IgD-negative memory B cell (primary cell): ENCODE data around the gene WNT6. TPM values are rescaled to one million over a fixed set of nuclear protein-coding genes. Genes with fewer than 3 reads are reported as not detected.

ENCODE experiments used
- H3K27ac Mint-ChIP-seq, 3 donors: one replicate each; pipeline ENCODE4 v1.8.0; 2020 to 2022; ENCODE audit warnings: mild to moderate bottlenecking in 3 of 3, mixed read lengths in 3 of 3, moderate library complexity in 1 of 3
- H3K27me3 Mint-ChIP-seq: one replicate; pipeline ENCODE4 v1.8.0; 2021; ENCODE audit warnings: mixed read lengths
- H3K36me3 Mint-ChIP-seq: one replicate; pipeline ENCODE4 v1.8.0; 2020; ENCODE audit warnings: mild to moderate bottlenecking, mixed read lengths
- H3K4me1 Mint-ChIP-seq, 3 donors: one replicate each; pipeline ENCODE4 v1.8.0; 2020 to 2022; ENCODE audit warnings: mixed read lengths in 3 of 3, mild to moderate bottlenecking in 1 of 3
- H3K4me3 Mint-ChIP-seq, 4 donors: one replicate each; pipeline ENCODE4 v1.8.0; 2020 to 2022; ENCODE audit warnings: mild to moderate bottlenecking in 4 of 4, mixed read lengths in 4 of 4, moderate library complexity in 3 of 4
- H3K9me3 Mint-ChIP-seq, 3 donors: one replicate each; pipeline ENCODE4 v1.8.0; 2020 to 2021; ENCODE audit warnings: mixed read lengths in 3 of 3, mild to moderate bottlenecking in 1 of 3
- polyA plus RNA-seq: library from polyadenylated mRNA; unstranded; fragments of 300-500 nt; fragmentation: Illumina TruSeq; gene quantifications from one replicate; pipeline ENCODE4 v1.2.3, GENCODE V29; 2021

The WNT6 gene
- polyA plus RNA-seq, 1 donor from 2014 or later, result 0.86 TPM

DNA sequence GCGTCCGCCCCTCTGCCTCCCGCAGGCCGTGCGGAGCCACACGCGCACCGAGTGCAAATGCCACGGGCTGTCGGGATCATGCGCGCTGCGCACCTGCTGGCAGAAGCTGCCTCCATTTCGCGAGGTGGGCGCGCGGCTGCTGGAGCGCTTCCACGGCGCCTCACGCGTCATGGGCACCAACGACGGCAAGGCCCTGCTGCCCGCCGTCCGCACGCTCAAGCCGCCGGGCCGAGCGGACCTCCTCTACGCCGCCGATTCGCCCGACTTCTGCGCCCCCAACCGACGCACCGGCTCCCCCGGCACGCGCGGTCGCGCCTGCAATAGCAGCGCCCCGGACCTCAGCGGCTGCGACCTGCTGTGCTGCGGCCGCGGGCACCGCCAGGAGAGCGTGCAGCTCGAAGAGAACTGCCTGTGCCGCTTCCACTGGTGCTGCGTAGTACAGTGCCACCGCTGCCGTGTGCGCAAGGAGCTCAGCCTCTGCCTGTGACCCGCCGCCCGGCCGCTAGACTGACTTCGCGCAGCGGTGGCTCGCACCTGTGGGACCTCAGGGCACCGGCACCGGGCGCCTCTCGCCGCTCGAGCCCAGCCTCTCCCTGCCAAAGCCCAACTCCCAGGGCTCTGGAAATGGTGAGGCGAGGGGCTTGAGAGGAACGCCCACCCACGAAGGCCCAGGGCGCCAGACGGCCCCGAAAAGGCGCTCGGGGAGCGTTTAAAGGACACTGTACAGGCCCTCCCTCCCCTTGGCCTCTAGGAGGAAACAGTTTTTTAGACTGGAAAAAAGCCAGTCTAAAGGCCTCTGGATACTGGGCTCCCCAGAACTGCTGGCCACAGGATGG is 14.0 kb downstream of the WNT6 start:
- Mint-ChIP-seq H3K9me3 (no peaks in the 10 kb centered on the region), H3K4me3 (peak overlapping the region; percentile 51 to 85 (median 62)), H3K27me3 (peaks cover 19% of the 10 kb centered on the region), H3K27ac (peak overlapping the region in 1 of 3 donors; percentile 93), H3K36me3 (no peaks in the 10 kb centered on the region), H3K4me1 (peaks cover 19 to 27% (median 20%) of the 10 kb centered on the region in 3 donors)

DNA sequence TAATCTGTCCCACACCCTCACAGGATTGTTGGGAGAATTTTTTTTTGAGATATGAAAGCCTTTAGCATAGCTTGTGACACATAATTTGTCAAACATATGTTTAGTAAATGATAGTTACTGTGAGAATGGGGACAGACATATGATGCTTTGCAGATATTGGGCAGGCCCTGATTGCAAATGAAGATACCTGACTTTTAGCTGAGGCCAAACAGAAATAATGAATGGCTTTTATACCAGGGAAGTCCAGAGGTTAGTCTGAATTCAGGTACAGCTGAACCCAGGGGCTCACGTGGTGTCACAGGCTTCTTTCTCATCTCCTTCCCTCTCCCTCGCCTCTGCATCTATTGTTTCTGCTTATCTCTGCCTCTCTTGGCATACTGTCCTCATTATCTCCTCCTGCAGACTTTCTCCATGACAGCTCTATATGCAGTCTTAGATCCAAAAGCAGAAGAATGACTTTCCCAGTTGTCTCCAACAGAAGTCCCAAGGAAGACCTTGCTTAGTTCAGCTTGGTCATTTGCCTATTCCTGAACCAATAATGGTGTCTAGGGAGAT is 16.2 kb downstream of the WNT6 start:
- H3K9me3 Mint-ChIP-seq, result no peaks in the 10 kb centered on the region
- no peak overlapping the region for H3K4me3 Mint-ChIP-seq
- peaks cover 26 to 28% (median 27%) of the 10 kb centered on the region in 3 donors for H3K4me1 Mint-ChIP-seq

DNA sequence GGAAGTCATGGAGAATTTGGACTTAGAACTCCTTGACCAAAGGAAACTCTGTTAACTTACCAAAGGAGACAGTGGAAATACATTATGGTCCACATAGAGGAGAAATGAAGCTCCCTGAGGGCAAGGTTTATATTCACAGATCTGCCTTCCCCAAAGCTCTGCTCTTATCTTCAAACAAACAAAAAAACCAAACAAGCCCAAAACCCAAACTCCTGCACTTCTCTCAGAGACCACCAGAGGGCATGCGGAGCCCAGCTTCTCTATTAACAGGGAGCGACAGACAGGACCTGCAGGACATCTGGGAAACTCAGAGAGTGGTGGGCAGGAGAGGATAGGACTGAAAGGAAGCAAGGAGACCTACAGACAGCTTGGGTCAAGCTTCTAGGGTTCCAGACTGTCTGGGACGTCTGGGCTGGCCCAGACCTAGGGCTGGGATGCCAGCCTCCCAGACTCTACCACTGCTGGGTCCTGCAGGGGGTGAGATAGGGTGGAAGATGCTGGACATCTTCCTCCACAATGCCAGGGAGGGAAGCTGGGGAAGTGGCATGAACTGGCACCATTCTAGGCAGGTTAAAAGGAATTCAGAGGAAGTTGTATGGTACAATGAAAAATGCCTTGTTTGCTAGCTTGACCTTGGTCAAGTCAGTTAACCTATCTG is 17.1 kb downstream of the WNT6 start:
- Mint-ChIP-seq H3K9me3 (no peaks in the 10 kb centered on the region), H3K27ac (peak overlapping the region; percentile 27 to 66 (median 45)), H3K4me3 (peak overlapping the region in 2 of 4 donors; percentile 38 to 53), H3K36me3 (no peaks in the 10 kb centered on the region), H3K4me1 (peaks cover 30 to 31% (median 30%) of the 10 kb centered on the region in 3 donors), H3K27me3 (peaks cover 17% of the 10 kb centered on the region)

More for the DNA sequence above, 16.2 kb downstream of the WNT6 start:
- H3K27me3 Mint-ChIP-seq, result peaks cover 21% of the 10 kb centered on the region
- no peaks in the 10 kb centered on the region for H3K36me3 Mint-ChIP-seq
- H3K27ac Mint-ChIP-seq, result peak overlapping the region in 1 of 3 donors; percentile 64

DNA sequence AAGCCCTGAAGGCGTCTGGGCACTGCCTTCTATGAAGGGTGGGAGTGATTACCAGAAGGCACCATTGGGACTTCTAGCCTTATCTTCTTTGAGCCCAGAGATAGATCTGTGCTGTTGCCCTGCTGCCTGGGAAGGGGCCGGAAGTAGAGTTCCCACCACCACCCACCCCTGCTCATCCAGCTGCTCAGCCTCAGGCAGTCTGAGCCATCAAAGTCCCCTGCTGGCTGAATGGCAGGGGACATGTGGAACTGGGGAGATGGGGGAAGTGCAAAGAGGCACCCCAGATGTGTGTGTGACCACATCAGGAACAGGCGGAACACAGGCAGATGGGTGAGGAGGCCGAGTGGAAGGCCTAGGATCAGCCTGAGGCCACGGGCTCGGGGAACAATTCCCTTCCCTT is 17.7 kb downstream of the WNT6 start:
- no peak overlapping the region for H3K4me3 Mint-ChIP-seq

DNA sequence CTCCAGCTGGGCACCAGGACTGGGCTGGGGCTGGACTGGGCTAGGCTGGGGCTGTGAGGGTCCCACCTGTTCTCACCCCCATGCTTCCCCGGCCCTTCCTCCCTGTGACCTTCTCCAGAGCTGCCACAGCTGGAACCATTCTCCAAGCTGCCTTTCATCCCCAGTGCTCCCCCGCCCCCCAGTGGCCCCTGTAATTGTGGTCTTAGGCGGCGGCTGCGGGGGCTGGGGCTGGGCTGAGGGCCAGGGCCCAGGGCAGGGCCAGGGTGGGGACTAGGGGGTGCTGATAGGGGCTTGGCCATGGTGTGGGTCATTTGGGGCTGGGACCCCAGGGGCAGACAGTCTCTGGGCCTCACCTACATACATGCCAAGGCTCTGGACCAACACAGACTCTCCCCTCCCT is 18.3 kb downstream of the WNT6 start:
- no peaks in the 10 kb centered on the region for H3K36me3 Mint-ChIP-seq
- H3K27me3 Mint-ChIP-seq, result peaks cover 8% of the 10 kb centered on the region
- H3K4me3 Mint-ChIP-seq, result no peak overlapping the region
- peaks cover 26 to 39% (median 33%) of the 10 kb centered on the region in 3 donors for H3K4me1 Mint-ChIP-seq
- peak overlapping the region in 1 of 3 donors; percentile 39 for H3K27ac Mint-ChIP-seq
- no peaks in the 10 kb centered on the region for H3K9me3 Mint-ChIP-seq

More for the DNA sequence above, 17.7 kb downstream of the WNT6 start:
- no peaks in the 10 kb centered on the region for H3K36me3 Mint-ChIP-seq
- no peaks in the 10 kb centered on the region for H3K9me3 Mint-ChIP-seq
- peaks cover 27 to 33% (median 29%) of the 10 kb centered on the region in 3 donors for H3K4me1 Mint-ChIP-seq
- H3K27ac Mint-ChIP-seq, result peak overlapping the region in 1 of 3 donors; percentile 66
- peaks cover 11% of the 10 kb centered on the region for H3K27me3 Mint-ChIP-seq

DNA sequence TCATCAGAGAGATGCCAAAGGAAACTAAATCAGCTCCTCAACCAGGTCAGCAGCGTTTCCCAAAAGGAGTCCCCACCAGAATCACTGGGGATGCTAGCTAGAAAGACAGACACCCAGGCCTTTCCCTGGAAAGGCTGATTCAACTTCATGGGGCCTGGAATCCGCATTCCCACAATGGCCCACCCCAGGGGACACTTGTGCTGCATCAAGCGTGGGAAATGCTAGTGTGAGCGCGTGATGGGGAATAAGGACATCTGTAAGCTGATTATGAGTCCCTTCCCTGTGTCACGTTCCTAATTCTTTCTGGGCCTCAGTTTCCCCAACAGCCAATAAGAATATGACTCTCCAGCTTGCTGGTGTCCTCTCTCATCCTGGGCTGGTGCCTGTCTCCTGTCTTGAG is 18.9 kb downstream of the WNT6 start:
- Mint-ChIP-seq H3K27me3 (peaks cover 8% of the 10 kb centered on the region), H3K4me1 (peaks cover 26 to 39% (median 32%) of the 10 kb centered on the region in 3 donors), H3K9me3 (no peaks in the 10 kb centered on the region), H3K36me3 (no peaks in the 10 kb centered on the region), H3K4me3 (no peak overlapping the region), H3K27ac (peak overlapping the region in 1 of 3 donors; percentile 39)

DNA sequence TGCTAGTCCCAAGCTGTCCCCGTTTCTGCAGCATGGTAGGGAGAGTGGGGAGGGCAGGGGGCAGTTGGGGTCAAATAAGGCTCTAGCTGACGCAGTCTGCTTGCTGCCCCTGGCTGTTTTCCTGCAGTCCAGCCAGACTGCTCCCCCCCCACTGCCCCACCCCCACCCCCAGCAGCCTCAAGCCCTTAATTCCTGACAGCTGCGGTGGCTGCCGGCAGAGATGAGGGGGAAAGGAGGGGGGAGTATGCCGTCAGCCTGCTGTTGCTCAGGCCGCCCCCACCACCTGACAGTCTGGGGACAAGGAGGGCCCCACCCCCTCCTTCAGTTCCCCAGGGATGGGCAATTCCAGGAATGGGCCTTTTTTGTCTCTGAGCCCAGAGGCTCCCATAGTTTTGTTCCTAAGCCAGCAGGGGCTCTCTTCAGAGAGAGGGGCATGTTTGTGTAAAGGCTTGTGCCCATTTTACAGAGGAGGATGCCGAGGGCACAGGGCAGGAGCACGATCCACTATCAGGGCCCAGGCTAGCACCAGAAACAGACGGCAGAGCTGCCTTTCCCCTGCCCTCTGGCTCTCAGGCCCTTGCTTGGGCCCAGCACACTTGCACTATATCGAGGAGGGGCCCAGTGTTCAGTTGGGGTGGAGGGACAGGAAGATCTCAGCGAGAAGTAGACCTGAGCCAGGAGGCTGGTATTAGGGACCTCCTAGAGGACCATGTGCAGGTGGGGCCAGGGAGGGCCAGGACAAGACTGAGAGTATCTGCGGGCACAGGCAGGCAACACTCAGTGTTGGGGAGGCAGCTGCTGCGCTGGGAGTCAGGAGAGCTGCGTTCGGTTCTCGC is 19.5 kb downstream of the WNT6 start:
- Mint-ChIP-seq H3K27ac (peak overlapping the region; percentile 91 to 98 (median 97)), H3K36me3 (no peaks in the 10 kb centered on the region), H3K4me1 (peaks cover 25 to 39% (median 34%) of the 10 kb centered on the region in 3 donors), H3K9me3 (no peaks in the 10 kb centered on the region), H3K4me3 (peak overlapping the region; percentile 81 to 93 (median 90)), H3K27me3 (peaks cover 8% of the 10 kb centered on the region)

DNA sequence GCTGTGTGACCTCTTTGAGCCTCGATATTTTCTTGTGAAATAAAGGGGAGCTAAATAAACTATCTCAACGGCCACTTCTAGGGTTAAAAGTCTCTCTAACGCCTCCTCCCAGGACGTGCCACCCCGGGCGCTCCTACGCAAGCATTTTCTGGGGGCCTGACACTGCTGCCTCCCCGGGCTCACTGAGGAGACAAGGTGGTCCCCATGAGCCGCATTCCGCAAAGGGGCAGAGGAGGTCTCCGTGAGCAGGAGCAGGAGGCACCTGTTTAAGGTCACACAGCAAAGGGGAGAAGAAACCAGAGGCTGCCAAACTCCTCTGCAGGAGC is 20.1 kb downstream of the WNT6 start:
- Mint-ChIP-seq H3K4me3 (peak overlapping the region; percentile 81 to 93 (median 90)), H3K27ac (peak overlapping the region; percentile 91 to 98 (median 97)), H3K27me3 (peaks cover 8% of the 10 kb centered on the region), H3K9me3 (no peaks in the 10 kb centered on the region), H3K4me1 (peaks cover 22 to 44% (median 37%) of the 10 kb centered on the region in 3 donors), H3K36me3 (no peaks in the 10 kb centered on the region)

DNA sequence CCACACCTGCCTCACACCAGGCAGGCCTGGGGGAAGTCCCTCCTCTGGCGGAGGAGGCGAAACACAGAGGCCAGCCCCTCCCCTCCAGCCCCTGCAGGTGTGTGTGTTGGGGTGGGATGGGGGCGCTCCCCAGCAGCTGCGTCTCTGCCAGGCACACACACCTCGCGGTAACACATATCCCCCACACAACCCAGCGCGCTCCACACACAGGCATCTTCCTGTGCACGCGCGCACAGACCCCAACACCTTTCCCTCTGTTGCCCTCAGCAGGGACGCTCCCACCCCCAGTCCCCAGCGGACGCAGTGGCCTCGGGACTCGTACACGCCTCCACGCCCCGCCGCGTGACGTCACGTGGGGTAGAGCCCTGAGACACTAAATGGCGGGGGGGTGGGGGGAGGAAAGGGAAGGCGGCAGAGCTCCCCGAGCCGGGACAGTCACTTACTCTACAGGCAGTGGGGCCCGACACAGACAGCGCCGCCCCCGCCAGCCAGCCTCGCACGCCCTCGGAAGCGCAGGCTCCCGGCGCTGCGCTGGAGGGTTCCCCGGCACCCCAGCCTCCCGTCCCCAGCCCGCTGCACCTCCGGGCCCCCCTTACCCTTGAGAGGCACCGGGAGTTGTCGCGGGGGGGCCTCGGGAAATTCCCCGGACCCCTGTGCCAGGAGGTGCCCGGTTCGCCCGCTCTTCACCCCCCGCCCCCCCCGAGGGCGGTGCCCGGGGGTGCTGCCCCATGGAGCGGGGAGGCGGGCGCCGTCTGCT is 20.7 kb downstream of the WNT6 start, which contains the start of gene WNT10A:
Gene WNT10A (plus strand): TSS at position 751 of the 757 bp plus-strand sequence. CDS start 144 bp downstream, outside the sequence.
- H3K4me3 Mint-ChIP-seq, result peak within 1 kb of the TSS; percentile 81 to 97 (median 90)
- peak within 1 kb of the TSS; percentile 91 to 99 (median 98) for H3K27ac Mint-ChIP-seq
- peaks cover 26 to 49% (median 39%) of the 10 kb centered on the region in 3 donors for H3K4me1 Mint-ChIP-seq
- H3K27me3 Mint-ChIP-seq, result peaks cover 8% of the 10 kb centered on the region
- H3K9me3 Mint-ChIP-seq, result no peaks in the 10 kb centered on the region
- no peaks in the 10 kb centered on the region for H3K36me3 Mint-ChIP-seq

DNA sequence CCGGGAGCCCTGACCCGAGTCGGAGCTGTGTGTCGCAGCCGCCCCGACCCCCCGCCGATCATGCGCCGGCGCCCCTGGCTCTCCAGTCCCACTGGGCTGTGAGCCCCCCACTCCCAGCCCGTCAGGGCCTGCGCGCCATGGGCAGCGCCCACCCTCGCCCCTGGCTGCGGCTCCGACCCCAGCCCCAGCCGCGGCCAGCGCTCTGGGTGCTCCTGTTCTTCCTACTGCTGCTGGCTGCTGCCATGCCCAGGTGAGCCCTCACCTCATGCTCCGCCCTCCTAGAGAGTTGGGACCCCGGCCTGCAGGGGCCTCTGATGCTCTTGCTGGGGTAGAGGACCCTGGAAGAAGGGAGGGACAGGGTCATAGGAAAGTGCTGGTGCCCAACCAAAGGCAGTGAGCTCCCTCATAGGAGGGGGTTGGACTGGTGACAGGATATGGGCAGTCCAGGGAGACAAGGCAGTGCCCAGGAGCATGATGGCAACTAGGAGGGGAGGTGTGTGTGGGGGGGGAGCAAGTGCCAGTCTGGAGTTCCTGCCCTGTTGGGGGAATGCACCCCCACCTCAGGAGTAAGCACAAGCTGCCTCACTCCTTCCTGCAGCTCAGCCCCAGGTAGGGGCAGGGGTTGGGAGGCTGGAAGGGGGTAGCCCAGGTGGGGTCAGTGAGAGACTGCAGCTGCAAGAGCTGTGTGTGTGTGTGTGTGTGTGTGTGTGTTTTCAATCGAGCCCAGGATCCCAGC is 21.4 kb downstream of the WNT6 start:
- peak overlapping the region; percentile 60 to 97 (median 89) for H3K4me3 Mint-ChIP-seq
- no peaks in the 10 kb centered on the region for H3K9me3 Mint-ChIP-seq
- peak overlapping the region; percentile 46 to 99 (median 71) for H3K27ac Mint-ChIP-seq
- H3K36me3 Mint-ChIP-seq, result no peaks in the 10 kb centered on the region
- H3K27me3 Mint-ChIP-seq, result peaks cover 6% of the 10 kb centered on the region
- H3K4me1 Mint-ChIP-seq, result peaks cover 28 to 54% (median 46%) of the 10 kb centered on the region in 3 donors

DNA sequence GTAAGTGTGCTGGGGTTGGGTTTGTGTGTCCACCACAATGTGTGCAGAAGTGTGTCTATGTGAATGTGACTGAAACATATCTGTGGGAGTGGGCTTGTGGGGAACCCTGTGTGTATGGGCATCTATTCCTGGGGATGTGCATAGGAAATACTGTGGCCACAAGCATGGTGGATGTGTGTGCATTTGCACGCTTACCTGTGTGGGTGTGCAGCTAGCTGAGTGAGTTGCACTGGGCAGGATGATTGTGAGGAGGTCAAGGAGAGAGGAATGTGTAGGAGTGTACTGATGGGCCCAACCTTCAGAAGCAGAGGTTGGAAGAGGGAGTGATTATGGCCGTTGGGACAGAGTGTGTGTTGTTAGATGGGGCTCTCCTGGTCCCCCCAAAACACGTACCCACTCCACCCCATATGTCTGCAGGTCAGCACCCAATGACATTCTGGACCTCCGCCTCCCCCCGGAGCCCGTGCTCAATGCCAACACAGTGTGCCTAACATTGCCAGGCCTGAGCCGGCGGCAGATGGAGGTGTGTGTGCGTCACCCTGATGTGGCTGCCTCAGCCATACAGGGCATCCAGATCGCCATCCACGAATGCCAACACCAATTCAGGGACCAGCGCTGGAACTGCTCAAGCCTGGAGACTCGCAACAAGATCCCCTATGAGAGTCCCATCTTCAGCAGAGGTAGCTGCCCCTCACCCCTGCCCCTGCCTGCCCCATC is 22.3 kb downstream of the WNT6 start:
- Mint-ChIP-seq H3K4me1 (peaks cover 22 to 55% (median 48%) of the 10 kb centered on the region in 3 donors), H3K36me3 (no peaks in the 10 kb centered on the region), H3K27me3 (peaks cover 2% of the 10 kb centered on the region), H3K9me3 (no peaks in the 10 kb centered on the region), H3K4me3 (peak overlapping the region; percentile 60 to 85 (median 76)), H3K27ac (peak overlapping the region; percentile 71 to 99 (median 78))

DNA sequence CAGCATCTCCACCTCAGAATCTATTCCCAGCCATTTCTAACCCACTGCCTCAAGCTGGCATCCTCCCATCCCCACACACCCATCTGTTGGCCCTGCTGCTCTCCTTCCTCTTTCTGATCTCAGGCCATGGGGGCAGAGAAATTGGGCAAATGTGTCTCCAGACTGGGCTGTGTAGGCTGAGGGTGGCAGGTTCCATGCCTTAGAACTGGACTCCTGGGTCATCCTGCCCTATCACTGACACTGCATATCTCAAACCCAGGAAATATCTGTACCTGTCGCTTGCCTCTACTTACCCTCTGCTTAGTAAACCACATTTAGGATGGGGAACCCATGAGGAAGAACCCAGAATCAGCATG is 22.8 kb downstream of the WNT6 start:
- peaks cover 22 to 59% (median 48%) of the 10 kb centered on the region in 3 donors for H3K4me1 Mint-ChIP-seq
- no peaks in the 10 kb centered on the region for H3K9me3 Mint-ChIP-seq
- H3K27me3 Mint-ChIP-seq, result peaks cover 2% of the 10 kb centered on the region
- H3K4me3 Mint-ChIP-seq, result peak overlapping the region; percentile 30 to 79 (median 56)
- H3K36me3 Mint-ChIP-seq, result no peaks in the 10 kb centered on the region
- H3K27ac Mint-ChIP-seq, result peak overlapping the region in 2 of 3 donors; percentile 71 to 78
